GM12878 (cell line): Measurements from ENCODE around the gene AP3B1. TPM values are rescaled to one million over a fixed set of nuclear protein-coding genes. Genes with fewer than 3 reads are reported as not detected.

Experiments
- ATAC-seq: fragments of 200-7000 bp; cut with Tn5 transposase; 3 replicates; pipeline ENCODE4 v1.9.1; 2020; ENCODE audit warnings: mild to moderate bottlenecking, moderate library complexity
- BruUV-seq: library from RNA; stranded (reverse); fragments of 400-500 nt; replicated peaks from 2 replicates; lab custom pipeline; 2021; lab: Mats Ljungman, UMichigan
- CTCF ChIA-PET: fragments of 300-600 bp; sonication (Branson Sonifier 250); formaldehyde crosslinking; extraction: SDS; loops from one replicate; lab custom pipeline; 2021; ENCODE audit warnings: inconsistent platforms; lab: Yijun Ruan, JAX
- POLR2A ChIA-PET: fragments of 350-600 bp; formaldehyde crosslinking; extraction: SDS; loops from one replicate; lab custom pipeline; 2021; ENCODE audit warnings: inconsistent platforms; lab: Charles Lee
- RAD21 ChIA-PET: fragments of 300-600 bp; sonication (Branson Sonifier 250); formaldehyde crosslinking; loops from one replicate; lab custom pipeline; 2023; ENCODE audit warnings: antibody characterized with exemption; ENCODE audit not compliant: unreplicated experiment; lab: Charles Lee
- SMC1A ChIA-PET: fragments of 300-600 bp; sonication (Branson Sonifier 250); formaldehyde crosslinking; loops from one replicate; lab custom pipeline; 2023; ENCODE audit not compliant: unreplicated experiment, uncharacterized antibody; lab: Charles Lee
- DNase-seq: peaks from one replicate; pipeline ENCODE4 v3.0.0-alpha.2; 2011; ENCODE audit warnings: low read depth, low spot score
- FAIRE-seq: peaks from 3 replicates; lab custom pipeline; 2011; peaks lifted over from hg19 to GRCh38; lab: Jason Lieb, UNC
- H2AFZ ChIP-seq: 2 replicates; pipeline ENCODE4 v1.6.0; 2011; ENCODE audit warnings: low read depth, low read length, control low read depth; ENCODE audit not compliant: control insufficient read depth
- H3K27ac ChIP-seq: 2 replicates; pipeline ENCODE4 v1.5.1; 2011; ENCODE audit warnings: control low read depth; ENCODE audit not compliant: control insufficient read depth, insufficient read depth
- H3K27me3 ChIP-seq, 2 experiments: replicated peaks in 1 of 2; 2 replicates each; pipeline versions ENCODE4 v1.6.0 to v1.6.1; 2011; ENCODE audit warnings: low read length in 1 of 2; ENCODE audit not compliant: control insufficient read depth in 2 of 2, insufficient read depth in 2 of 2
- H3K36me3 ChIP-seq, 2 experiments: 2 replicates each; pipeline ENCODE4 v1.5.1; 2011; ENCODE audit warnings: low read length in 1 of 2; ENCODE audit not compliant: control insufficient read depth in 2 of 2, insufficient read depth in 2 of 2
- H3K4me1 ChIP-seq: 2 replicates; pipeline ENCODE4 v1.6.1; 2011; ENCODE audit warnings: mild to moderate bottlenecking, low read length, moderate library complexity, mixed read lengths; ENCODE audit not compliant: control insufficient read depth, insufficient read depth
- H3K4me2 ChIP-seq: 2 replicates; pipeline ENCODE4 v1.6.0; 2011; ENCODE audit warnings: control low read depth; ENCODE audit not compliant: control insufficient read depth, insufficient read depth
- H3K4me3 ChIP-seq: fragments of 200-600 bp; sonication (generic); 2 replicates; pipeline ENCODE4 v1.5.1; 2016
- H3K79me2 ChIP-seq: 2 replicates; pipeline ENCODE4 v1.6.0; 2011; ENCODE audit warnings: low read length; ENCODE audit not compliant: control insufficient read depth, insufficient read depth
- H3K9ac ChIP-seq: 2 replicates; pipeline ENCODE4 v1.8.0; 2011; ENCODE audit warnings: low read length, control low read depth, mixed read lengths; ENCODE audit not compliant: control insufficient read depth, insufficient read depth
- H3K9me3 ChIP-seq: replicated peaks from 3 replicates; pipeline ENCODE4 v1.5.1; 2011; ENCODE audit warnings: mild to moderate bottlenecking, low read length; ENCODE audit not compliant: control insufficient read depth, insufficient read depth
- H4K20me1 ChIP-seq: 2 replicates; pipeline ENCODE4 v1.6.0; 2011; ENCODE audit not compliant: control insufficient read depth, insufficient read depth
- ATF7 ChIP-seq: fragments of 450-650 bp; IDR thresholded peaks from 2 replicates; pipeline ENCODE4 v1.6.1; 2016; ENCODE audit warnings: low read depth, mild to moderate bottlenecking
- BHLHE40 ChIP-seq, 2 experiments: fragments of 450-650 bp in 1 of 2; IDR thresholded peaks; 2 replicates each; pipeline ENCODE4 v1.6.1; 2011 to 2017; ENCODE audit warnings: low read depth in 2 of 2, borderline replicate concordance in 1 of 2, improper control_type of control experiment in 1 of 2, low read length in 1 of 2, mild to moderate bottlenecking in 1 of 2
- CBX5 ChIP-seq: sonication (generic); IDR thresholded peaks from 2 replicates; pipeline ENCODE4 v1.6.1; 2016; ENCODE audit warnings: low read depth, moderate library complexity, mild to moderate bottlenecking, inconsistent platforms
- CREM ChIP-seq: IDR thresholded peaks from 2 replicates; pipeline ENCODE4 v1.6.1; 2014; ENCODE audit warnings: antibody characterized with exemption, low read depth
- POLR2AphosphoS2 ChIP-seq: IDR thresholded peaks from 2 replicates; pipeline ENCODE4 v1.6.1; 2011; ENCODE audit warnings: low read depth, mild to moderate bottlenecking, low read length, improper control_type of control experiment, moderate library complexity
- WGBS: methylation state at CpG from one replicate; pipeline ENCODE4 v1.1.6; 2016; ENCODE audit warnings: low lambda C conversion rate; ENCODE audit not compliant: insufficient replicate concordance, insufficient coverage; ENCODE audit errors: missing lambda C conversion rate; 5-methylcytosine and 5-hydroxymethylcytosine counted together
- in situ Hi-C: fragments of 300-500 bp; cut with MboI; formaldehyde crosslinking; loops from 9 replicates; pipeline ENCODE4 v1.14.3; 2018; ENCODE audit warnings: mixed read lengths
- intact Hi-C: fragments of 100-400 bp; cut with micrococcal nuclease; formaldehyde crosslinking; loops from one replicate; pipeline ENCODE4 v1.14.2; 2022; ENCODE audit not compliant: unreplicated experiment
- polyA plus RNA-seq, 11 experiments: library from polyadenylated mRNA; depleted of rRNA in 4 of 11; unstranded in 6 of 11; stranded (reverse) in 5 of 11; fragments of >200 nt; fragmentation: Nextera tagmentation in 4 of 11; fragmentation: Illumina TruSeq in 1 of 11; extraction: Ambion mirVana in 4 of 11; extraction: Trizol in 1 of 11; gene quantifications; 1 replicate in 1 of 11; 2 replicates in 10 of 11; pipeline versions ENCODE4 v1.2.1 to v1.2.3, GENCODE V29; 2011 to 2016; ENCODE audit warnings: inconsistent platforms in 2 of 11, missing spikeins in 2 of 11, low read depth in 1 of 11
- total RNA-seq, 4 experiments: library from RNA; depleted of rRNA in 3 of 4; stranded (reverse); fragments of >200 nt in 3 of 4; fragmentation: Illumina TruSeq in 1 of 4; extraction: Trizol in 1 of 4; gene quantifications; 2 replicates each; pipeline versions ENCODE4 v1.2.1 to v1.2.3, GENCODE V29; 2013 to 2021
- TF ChIP-seq, protein P1 (sequence below): fragments of 450-650 bp; formaldehyde crosslinking; IDR thresholded peaks from 2 replicates; pipeline ENCODE4 v1.4.0; 2020; ENCODE audit warnings: mild to moderate bottlenecking, moderate library complexity
- TF ChIP-seq, protein P2 (sequence below): fragments of 450-650 bp; IDR thresholded peaks from 2 replicates; pipeline ENCODE4 v1.6.1; 2017; ENCODE audit warnings: mild to moderate bottlenecking, moderate library complexity

The AP3B1 gene
- total and polyA plus RNA-seq, 10 of the 15 experiments (the other 5 are each of a cell fraction or from before 2014, with no cell fraction given), result 30.9 to 70.8 (median 46.0) TPM

DNA sequence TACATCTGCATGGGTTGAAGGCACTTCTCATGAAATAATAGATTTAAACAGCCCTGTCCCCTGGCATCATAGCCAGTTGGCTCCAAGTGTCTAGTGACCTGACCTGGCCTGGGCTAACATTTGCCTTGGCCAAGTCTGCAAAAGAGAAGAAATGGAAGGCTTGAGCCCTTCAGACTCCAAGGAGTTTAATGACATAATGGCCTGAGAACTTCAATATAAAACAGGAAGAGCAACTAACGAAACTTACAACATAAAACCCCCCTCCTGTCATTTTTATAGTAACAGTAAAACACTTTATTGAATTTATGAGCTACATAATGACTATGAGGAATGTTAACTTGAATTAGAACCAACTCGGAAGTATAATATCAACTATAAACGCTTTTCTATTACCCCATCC, 299.6 kb downstream of the AP3B1 start (continued):
- TF ChIP-seq, protein P1, sequence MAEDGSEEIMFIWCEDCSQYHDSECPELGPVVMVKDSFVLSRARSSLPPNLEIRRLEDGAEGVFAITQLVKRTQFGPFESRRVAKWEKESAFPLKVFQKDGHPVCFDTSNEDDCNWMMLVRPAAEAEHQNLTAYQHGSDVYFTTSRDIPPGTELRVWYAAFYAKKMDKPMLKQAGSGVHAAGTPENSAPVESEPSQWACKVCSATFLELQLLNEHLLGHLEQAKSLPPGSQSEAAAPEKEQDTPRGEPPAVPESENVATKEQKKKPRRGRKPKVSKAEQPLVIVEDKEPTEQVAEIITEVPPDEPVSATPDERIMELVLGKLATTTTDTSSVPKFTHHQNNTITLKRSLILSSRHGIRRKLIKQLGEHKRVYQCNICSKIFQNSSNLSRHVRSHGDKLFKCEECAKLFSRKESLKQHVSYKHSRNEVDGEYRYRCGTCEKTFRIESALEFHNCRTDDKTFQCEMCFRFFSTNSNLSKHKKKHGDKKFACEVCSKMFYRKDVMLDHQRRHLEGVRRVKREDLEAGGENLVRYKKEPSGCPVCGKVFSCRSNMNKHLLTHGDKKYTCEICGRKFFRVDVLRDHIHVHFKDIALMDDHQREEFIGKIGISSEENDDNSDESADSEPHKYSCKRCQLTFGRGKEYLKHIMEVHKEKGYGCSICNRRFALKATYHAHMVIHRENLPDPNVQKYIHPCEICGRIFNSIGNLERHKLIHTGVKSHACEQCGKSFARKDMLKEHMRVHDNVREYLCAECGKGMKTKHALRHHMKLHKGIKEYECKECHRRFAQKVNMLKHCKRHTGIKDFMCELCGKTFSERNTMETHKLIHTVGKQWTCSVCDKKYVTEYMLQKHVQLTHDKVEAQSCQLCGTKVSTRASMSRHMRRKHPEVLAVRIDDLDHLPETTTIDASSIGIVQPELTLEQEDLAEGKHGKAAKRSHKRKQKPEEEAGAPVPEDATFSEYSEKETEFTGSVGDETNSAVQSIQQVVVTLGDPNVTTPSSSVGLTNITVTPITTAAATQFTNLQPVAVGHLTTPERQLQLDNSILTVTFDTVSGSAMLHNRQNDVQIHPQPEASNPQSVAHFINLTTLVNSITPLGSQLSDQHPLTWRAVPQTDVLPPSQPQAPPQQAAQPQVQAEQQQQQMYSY (CRISPR knock-in tag), result no peak
- TF ChIP-seq BHLHE40 (IDR thresholded peaks at IDR 0.05; ENCODE audit: borderline replicate concordance in 1 of 2, low read depth in 2 of 2, low read length in 1 of 2) (no peak), CBX5 (no peak)

DNA sequence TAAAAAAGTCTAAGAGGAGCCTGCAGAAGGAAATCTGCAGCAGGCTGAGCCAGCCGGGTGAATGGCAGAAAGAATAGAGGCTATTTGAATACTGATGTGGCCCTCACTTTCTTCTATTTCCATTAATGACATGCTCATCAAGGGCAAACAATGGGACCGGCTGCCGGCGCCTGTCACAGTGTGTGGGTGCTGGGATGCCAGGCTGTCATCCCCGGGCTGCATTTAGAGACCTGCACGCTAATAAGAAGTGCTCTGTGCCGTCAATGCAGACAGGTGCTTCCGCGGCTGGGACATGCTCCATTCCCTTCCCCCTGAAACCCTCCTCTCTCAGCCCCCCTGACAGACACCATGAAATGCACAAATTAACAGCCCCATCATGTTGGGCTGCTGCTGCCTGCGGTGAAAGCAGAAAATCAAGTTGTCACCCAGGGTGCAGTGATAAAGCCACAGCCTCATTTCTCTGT, 300.6 kb downstream of the AP3B1 start:
- no peak for FAIRE-seq
- TF ChIP-seq POLR2AphosphoS2, result no peak
- TF ChIP-seq CREM, result no peak
- TF ChIP-seq, protein P2, sequence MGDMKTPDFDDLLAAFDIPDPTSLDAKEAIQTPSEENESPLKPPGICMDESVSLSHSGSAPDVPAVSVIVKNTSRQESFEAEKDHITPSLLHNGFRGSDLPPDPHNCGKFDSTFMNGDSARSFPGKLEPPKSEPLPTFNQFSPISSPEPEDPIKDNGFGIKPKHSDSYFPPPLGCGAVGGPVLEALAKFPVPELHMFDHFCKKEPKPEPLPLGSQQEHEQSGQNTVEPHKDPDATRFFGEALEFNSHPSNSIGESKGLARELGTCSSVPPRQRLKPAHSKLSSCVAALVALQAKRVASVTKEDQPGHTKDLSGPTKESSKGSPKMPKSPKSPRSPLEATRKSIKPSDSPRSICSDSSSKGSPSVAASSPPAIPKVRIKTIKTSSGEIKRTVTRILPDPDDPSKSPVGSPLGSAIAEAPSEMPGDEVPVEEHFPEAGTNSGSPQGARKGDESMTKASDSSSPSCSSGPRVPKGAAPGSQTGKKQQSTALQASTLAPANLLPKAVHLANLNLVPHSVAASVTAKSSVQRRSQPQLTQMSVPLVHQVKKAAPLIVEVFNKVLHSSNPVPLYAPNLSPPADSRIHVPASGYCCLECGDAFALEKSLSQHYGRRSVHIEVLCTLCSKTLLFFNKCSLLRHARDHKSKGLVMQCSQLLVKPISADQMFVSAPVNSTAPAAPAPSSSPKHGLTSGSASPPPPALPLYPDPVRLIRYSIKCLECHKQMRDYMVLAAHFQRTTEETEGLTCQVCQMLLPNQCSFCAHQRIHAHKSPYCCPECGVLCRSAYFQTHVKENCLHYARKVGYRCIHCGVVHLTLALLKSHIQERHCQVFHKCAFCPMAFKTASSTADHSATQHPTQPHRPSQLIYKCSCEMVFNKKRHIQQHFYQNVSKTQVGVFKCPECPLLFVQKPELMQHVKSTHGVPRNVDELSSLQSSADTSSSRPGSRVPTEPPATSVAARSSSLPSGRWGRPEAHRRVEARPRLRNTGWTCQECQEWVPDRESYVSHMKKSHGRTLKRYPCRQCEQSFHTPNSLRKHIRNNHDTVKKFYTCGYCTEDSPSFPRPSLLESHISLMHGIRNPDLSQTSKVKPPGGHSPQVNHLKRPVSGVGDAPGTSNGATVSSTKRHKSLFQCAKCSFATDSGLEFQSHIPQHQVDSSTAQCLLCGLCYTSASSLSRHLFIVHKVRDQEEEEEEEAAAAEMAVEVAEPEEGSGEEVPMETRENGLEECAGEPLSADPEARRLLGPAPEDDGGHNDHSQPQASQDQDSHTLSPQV, result no peak
- no peak for TF ChIP-seq ATF7

More for the DNA sequence above, 300.6 kb downstream of the AP3B1 start:
- Histone ChIP-seq H4K20me1 (no peaks in the 10 kb centered on the region), H3K27ac (no peak overlapping the region), H3K4me1 (no peaks in the 10 kb centered on the region), H3K79me2 (no peaks in the 10 kb centered on the region), H3K27me3 (no peaks in the 10 kb centered on the region), H3K4me2 (no peak overlapping the region), H3K4me3 (no peak overlapping the region), H2AFZ (no peak overlapping the region), H3K9ac (no peak overlapping the region), H3K9me3 (no peaks in the 10 kb centered on the region), H3K36me3 (no peaks in the 10 kb centered on the region)
- intact Hi-C loops, result no loop called here
- ChIA-PET RAD21 (no interaction called here), CTCF (no interaction called here), SMC1A (interaction anchor here (0.6 to 1.4 kb wide), 2 partner anchors 118 to 191 kb away, joined by 3 to 4 read pairs; no protein-coding TSS in a partner anchor), POLR2A (no interaction called here)
- ATAC-seq, result no peak
- 91% methylated on average over 10 of the region's 10 CpGs for WGBS
- DNase-seq, result no peak
- BruUV-seq, result no TSS peak
- in situ Hi-C loops, result no loop called here
